C4-2B (cell line): ENCODE measurements around the gene STARD13.

Source experiments
- H3K27ac ChIP-seq: fragments of 450-650 bp; 2 replicates; pipeline ENCODE4 v1.5.1; 2017
- CTCF ChIP-seq: fragments of 450-650 bp; conservative IDR thresholded peaks from 2 replicates; pipeline ENCODE4 v1.5.1; 2017; ENCODE audit warnings: mild to moderate bottlenecking
- ZFX ChIP-seq: fragments of 450-650 bp; IDR thresholded peaks from 2 replicates; pipeline ENCODE4 v1.6.1; 2017

STARD13 gene

GRCh38 chr13:33274264-33274663, 11.3 kb downstream of the STARD13 start:
- TF ChIP-seq CTCF (no peak), ZFX (no peak)
- no peak overlapping the region for H3K27ac ChIP-seq

GRCh38 chr13:33272531-33273124, 12.9 kb downstream of the STARD13 start:
- TF ChIP-seq CTCF (no peak), ZFX (no peak)
- H3K27ac ChIP-seq, result no peak overlapping the region

- peak overlapping the region; percentile 62 for H3K27ac ChIP-seq
- TF ChIP-seq CTCF, result no peak
- TF ChIP-seq ZFX, result no peak
Measured at GRCh38 chr13:33271759-33272158, 13.8 kb downstream of the STARD13 start.

- peak overlapping the region; percentile 62 for H3K27ac ChIP-seq
- no peak for TF ChIP-seq CTCF
- no peak for TF ChIP-seq ZFX
Measured at GRCh38 chr13:33270895-33271538, 14.5 kb downstream of the STARD13 start.

- H3K27ac ChIP-seq, result no peak overlapping the region
- no peak for TF ChIP-seq ZFX
- no peak for TF ChIP-seq CTCF
Measured at GRCh38 chr13:33265607-33266006, 19.9 kb downstream of the STARD13 start.

- H3K27ac ChIP-seq, result no peak overlapping the region
- TF ChIP-seq CTCF, result no peak
- no peak for TF ChIP-seq ZFX
Measured at GRCh38 chr13:33265133-33265532, 20.4 kb downstream of the STARD13 start.

GRCh38 chr13:33264620-33264978, 21.0 kb downstream of the STARD13 start:
- TF ChIP-seq ZFX (no peak), CTCF (no peak)
- H3K27ac ChIP-seq, result no peak overlapping the region
